HT1080 (cell line): ENCODE results near the gene DCLK3. TPM values are rescaled to one million over a fixed set of nuclear protein-coding genes. Genes with fewer than 3 reads are reported as not detected.
A peak's percentile ranks its signal among the peaks of the same experiment; 100 is the strongest.

Experiments used
- DNase-seq: peaks from one replicate; pipeline ENCODE4 v3.0.0-alpha.2; 2015; ENCODE audit warnings: low read depth
- total RNA-seq: library from RNA; depleted of rRNA; stranded (reverse); fragments of >200 nt; shearing (Covaris generic); gene quantifications from 2 replicates; pipeline ENCODE4 v1.2.3, GENCODE V29; 2014

Gene DCLK3
- total RNA-seq, 1 experiment from 2014 or later = not detected

- DNase-seq = no peak
Observed at GRCh38 chr3:36765104-36765503, 751 bp upstream of the DCLK3 start.

GRCh38 chr3:36764704-36765038 lies 318 bp upstream of the DCLK3 start:
- DNase-seq = no peak

GRCh38 chr3:36762918-36763849 lies 1.2 kb downstream of the DCLK3 start:
- no peak for DNase-seq

- DNase-seq = no peak
Observed at GRCh38 chr3:36761779-36762178, 2.6 kb downstream of the DCLK3 start.

GRCh38 chr3:36756269-36756668 lies 8.1 kb downstream of the DCLK3 start:
- no peak for DNase-seq

GRCh38 chr3:36751326-36751725 lies 13.0 kb downstream of the DCLK3 start:
- DNase-seq = no peak

GRCh38 chr3:36750737-36751136 lies 13.6 kb downstream of the DCLK3 start:
- DNase-seq = no peak

GRCh38 chr3:36744763-36745162 lies 19.6 kb downstream of the DCLK3 start:
- DNase-seq = no peak

- no peak for DNase-seq
Observed at GRCh38 chr3:36743826-36744225, 20.5 kb downstream of the DCLK3 start.

GRCh38 chr3:36741285-36741684 lies 23.1 kb downstream of the DCLK3 start:
- no peak for DNase-seq

- no peak for DNase-seq
Observed at GRCh38 chr3:36740787-36741186, 23.6 kb downstream of the DCLK3 start.

GRCh38 chr3:36738702-36739101 lies 25.7 kb downstream of the DCLK3 start:
- DNase-seq = no peak

- DNase-seq = no peak
Observed at GRCh38 chr3:36736301-36736700, 28.1 kb downstream of the DCLK3 start.

- DNase-seq = no peak
Observed at GRCh38 chr3:36734742-36735141, 29.6 kb downstream of the DCLK3 start.

GRCh38 chr3:36733723-36734122 lies 30.6 kb downstream of the DCLK3 start:
- DNase-seq = no peak

GRCh38 chr3:36733162-36733696 lies 31.1 kb downstream of the DCLK3 start:
- DNase-seq = no peak

- no peak for DNase-seq
Observed at GRCh38 chr3:36730966-36731365, 33.4 kb downstream of the DCLK3 start.

- peak; percentile 53 for DNase-seq
Observed at GRCh38 chr3:36729204-36730056, 34.9 kb downstream of the DCLK3 start.

- peak; percentile 60 for DNase-seq
Observed at GRCh38 chr3:36714343-36715086, 49.8 kb downstream of the DCLK3 start.

GRCh38 chr3:36713904-36714303 lies 50.4 kb downstream of the DCLK3 start:
- DNase-seq = no peak

- no peak for DNase-seq
Observed at GRCh38 chr3:36710606-36711005, 53.7 kb downstream of the DCLK3 start.
